ENCODE data around the gene SUB1. TPM values are rescaled to one million over a fixed set of nuclear protein-coding genes. Genes with fewer than 3 reads are reported as not detected.
"Not testable (repeated sequence)": the region's sequence is repeated elsewhere in the genome, so short reads cannot be mapped to it uniquely, and the experiment has no call there.

SUB1 gene
- total and polyA plus RNA-seq, 8 donors = 42.0 to 198 (median 119) TPM

DNA sequence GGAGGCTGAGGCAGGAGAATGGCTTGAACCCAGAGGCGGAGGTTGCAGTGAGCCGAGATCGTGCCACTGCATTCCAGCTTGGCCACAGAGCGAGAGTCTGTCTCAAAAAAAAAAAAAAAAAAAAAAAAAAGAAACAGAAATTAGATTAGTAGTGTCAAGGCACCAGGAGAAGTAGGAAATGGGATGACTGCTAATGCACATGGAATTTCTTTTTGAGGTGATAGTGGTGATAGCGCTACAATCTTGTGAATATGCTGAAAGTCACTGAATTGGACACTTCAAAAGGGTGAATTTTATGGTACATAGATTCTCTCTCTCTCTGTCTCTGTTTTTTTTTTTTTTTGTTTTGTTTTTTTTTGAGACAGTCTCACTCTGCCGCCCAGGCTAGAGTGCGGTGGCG is 42.1 kb upstream of the SUB1 start:
- WGBS, 5 donors = 90 to 98% (median 96%) methylated on average over 8 of the region's 8 CpGs
- Histone ChIP-seq H3K9me3 (no peaks in the 10 kb centered on the region), H3K27ac (no peak overlapping the region), H3K36me3 (no peaks in the 10 kb centered on the region), H3K4me1 (no peaks in the 10 kb centered on the region), H3K4me3 (no peak overlapping the region), H3K27me3 (no peaks in the 10 kb centered on the region)
- TF ChIP-seq POLR2AphosphoS5 (IDR thresholded peaks at IDR 0.05) = no peak
- DNase-seq = no peak
- intact Hi-C loops (cut with DNase I; ENCODE audit: low total_unique reads) = no loop called here

DNA sequence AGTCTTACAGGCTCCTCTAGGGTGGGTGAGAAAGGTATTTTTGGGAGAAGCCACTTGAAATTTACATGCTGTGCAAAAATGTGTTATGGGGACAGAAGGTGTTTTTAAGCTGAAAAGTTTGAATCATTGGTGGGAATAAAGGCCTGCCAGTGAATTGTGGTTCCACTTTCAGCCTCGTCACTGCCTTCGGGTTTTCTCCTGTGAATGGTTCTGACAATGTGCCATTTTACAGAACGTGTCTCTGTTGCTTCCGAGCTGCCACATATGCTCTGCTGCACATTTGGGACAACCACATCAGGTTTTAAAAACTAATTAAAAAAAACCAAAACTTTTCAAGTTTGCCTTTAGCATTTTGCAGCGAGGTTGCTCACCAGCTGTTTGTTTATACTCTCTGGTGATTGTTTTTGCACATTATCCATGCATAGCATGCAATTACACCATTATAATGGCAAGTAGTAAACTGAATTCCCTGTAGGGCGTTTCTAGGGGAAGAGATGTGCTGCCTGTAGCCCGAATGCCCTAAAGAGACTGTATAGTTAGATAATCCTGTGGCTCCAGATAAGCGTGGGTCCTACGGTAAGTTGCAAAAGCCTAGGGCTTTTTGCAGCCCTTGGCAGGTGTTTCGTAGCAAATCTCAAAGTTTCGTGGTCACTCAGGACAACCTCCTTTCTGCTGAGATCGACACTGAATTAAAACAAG is 40.1 kb upstream of the SUB1 start:
- WGBS, 5 donors = 65 to 74% (median 69%) methylated on average over 12 of the region's 12 CpGs
- no peaks in the 10 kb centered on the region for H3K36me3 ChIP-seq
- H3K9me3 ChIP-seq = no peaks in the 10 kb centered on the region
- DNase-seq = no peak
- intact Hi-C loops (cut with DNase I; ENCODE audit: low total_unique reads) = no loop called here
- H3K27me3 ChIP-seq = no peaks in the 10 kb centered on the region
- no peak overlapping the region for H3K4me3 ChIP-seq
- no peak for TF ChIP-seq POLR2A (IDR thresholded peaks at IDR 0.05)
- no peak for TF ChIP-seq POLR2AphosphoS5 (IDR thresholded peaks at IDR 0.05)
- TF ChIP-seq EP300 (IDR thresholded peaks at IDR 0.05) = no peak
- TF ChIP-seq, protein P1, sequence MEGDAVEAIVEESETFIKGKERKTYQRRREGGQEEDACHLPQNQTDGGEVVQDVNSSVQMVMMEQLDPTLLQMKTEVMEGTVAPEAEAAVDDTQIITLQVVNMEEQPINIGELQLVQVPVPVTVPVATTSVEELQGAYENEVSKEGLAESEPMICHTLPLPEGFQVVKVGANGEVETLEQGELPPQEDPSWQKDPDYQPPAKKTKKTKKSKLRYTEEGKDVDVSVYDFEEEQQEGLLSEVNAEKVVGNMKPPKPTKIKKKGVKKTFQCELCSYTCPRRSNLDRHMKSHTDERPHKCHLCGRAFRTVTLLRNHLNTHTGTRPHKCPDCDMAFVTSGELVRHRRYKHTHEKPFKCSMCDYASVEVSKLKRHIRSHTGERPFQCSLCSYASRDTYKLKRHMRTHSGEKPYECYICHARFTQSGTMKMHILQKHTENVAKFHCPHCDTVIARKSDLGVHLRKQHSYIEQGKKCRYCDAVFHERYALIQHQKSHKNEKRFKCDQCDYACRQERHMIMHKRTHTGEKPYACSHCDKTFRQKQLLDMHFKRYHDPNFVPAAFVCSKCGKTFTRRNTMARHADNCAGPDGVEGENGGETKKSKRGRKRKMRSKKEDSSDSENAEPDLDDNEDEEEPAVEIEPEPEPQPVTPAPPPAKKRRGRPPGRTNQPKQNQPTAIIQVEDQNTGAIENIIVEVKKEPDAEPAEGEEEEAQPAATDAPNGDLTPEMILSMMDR (IDR thresholded peaks at IDR 0.05) = no peak
- H3K4me1 ChIP-seq = no peaks in the 10 kb centered on the region
- no peak overlapping the region for H3K27ac ChIP-seq

DNA sequence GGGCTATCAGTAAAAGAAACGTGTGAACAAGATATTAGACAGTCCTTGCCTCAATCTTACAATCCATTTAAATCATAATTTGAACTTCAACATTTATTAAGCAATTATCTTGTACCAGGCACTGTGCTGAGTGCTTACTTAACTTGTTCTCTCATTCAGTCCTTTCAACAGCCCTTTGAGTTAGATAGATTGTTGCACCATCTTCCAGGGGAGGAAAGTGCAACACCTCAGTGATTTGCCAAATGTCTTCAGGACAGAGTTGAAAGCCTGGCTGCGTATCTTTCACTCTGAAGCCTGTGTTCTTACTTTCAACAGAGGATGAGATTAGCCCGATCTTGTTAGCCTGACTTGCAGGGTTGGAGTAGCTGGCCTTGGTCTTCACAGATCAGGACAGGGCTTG is 34.2 kb upstream of the SUB1 start:
- no peaks in the 10 kb centered on the region for H3K4me1 ChIP-seq
- H3K36me3 ChIP-seq = no peaks in the 10 kb centered on the region
- TF ChIP-seq EP300 (IDR thresholded peaks at IDR 0.05) = no peak
- no peaks in the 10 kb centered on the region for H3K27me3 ChIP-seq
- no peak for DNase-seq
- 72 to 87% (median 77%) methylated on average over 3 of the region's 3 CpGs for WGBS, 5 donors
- intact Hi-C loops (cut with DNase I; ENCODE audit: low total_unique reads) = no loop called here
- no peak overlapping the region for H3K27ac ChIP-seq
- no peaks in the 10 kb centered on the region for H3K9me3 ChIP-seq
- H3K4me3 ChIP-seq = no peak overlapping the region

DNA sequence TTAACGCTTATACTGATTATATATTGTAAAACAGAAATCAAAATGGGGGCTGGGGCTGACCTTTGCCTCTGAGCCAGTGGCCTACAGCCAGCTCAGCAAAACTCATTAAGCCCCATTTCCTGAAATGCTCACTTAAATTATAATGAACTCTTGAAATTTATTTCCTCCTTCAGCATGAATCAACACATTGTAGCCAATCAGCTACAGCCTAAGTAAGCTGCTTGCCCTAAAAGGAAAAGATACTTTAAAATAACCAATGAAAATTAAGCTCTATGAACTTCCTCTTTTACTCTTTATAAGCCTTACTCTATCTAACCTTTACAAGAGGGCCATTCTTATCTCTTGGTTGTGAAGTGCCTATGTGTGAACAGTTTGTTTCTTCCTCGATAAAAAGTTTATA is 33.5 kb upstream of the SUB1 start:
- intact Hi-C loops (cut with DNase I; ENCODE audit: low total_unique reads) = no loop called here
- 72 to 86% (median 83%) methylated on average over 2 of the region's 2 CpGs for WGBS, 5 donors
- Histone ChIP-seq H3K4me3 (no peak overlapping the region), H3K27me3 (no peaks in the 10 kb centered on the region), H3K4me1 (no peaks in the 10 kb centered on the region), H3K27ac (no peak overlapping the region), H3K9me3 (no peaks in the 10 kb centered on the region), H3K36me3 (no peaks in the 10 kb centered on the region)
- no peak for DNase-seq
- TF ChIP-seq EP300 (IDR thresholded peaks at IDR 0.05) (no peak), POLR2AphosphoS5 (IDR thresholded peaks at IDR 0.05) (no peak), POLR2A (IDR thresholded peaks at IDR 0.05) (no peak)
- TF ChIP-seq, protein P1 (IDR thresholded peaks at IDR 0.05) = no peak

DNA sequence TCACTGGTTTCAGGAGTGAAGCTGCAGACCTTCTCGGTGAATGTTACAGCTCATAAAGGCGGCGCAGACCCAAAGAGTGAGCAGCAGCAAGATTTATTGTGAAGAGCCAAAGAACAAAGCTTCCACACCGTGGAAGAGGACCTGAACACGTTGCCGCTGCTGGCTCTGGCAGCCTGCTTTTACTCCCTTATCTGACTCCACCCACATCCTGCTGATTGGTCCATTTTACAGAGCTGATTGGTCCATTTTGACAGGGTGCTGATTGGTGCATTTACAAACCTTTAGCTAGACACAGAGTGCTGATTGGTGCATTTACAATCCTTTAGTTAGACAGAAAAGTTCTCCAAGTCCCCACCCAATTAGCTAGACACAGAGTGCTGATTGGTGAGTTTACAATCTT is 32.9 kb upstream of the SUB1 start:
- H3K27ac ChIP-seq; H3K27me3 ChIP-seq; intact Hi-C loops (cut with DNase I; ENCODE audit: low total_unique reads); H3K4me3 ChIP-seq; H3K4me1 ChIP-seq; H3K9me3 ChIP-seq; DNase-seq; H3K36me3 ChIP-seq: not testable (repeated sequence)
- WGBS, 5 donors = 91 to 97% (median 96%) methylated on average over 6 of the region's 6 CpGs

DNA sequence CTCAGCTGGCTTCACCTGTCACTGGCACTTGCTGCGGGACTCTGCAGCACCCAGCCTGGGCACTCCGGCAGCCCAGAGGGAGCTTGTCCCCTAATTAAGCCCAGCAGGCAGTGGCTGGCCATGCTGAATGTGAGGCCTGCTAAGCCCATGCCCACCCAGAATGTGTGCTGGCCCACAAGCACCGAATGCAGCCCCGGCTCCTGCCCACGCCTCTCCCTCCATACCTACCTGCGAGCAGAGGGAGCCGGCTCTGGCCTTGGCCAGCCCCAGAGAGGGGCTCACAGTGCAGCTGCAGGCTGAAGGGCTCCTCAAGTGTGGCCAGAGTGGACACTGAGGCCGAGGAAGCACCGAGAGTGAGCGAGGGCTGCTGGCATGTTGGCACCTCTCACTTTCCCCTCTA is 32.4 kb upstream of the SUB1 start:
- WGBS, 5 donors = 92 to 98% (median 94%) methylated on average over 9 to 10 of the region's 10 CpGs
- no peaks in the 10 kb centered on the region for H3K4me1 ChIP-seq
- H3K27ac ChIP-seq = no peak overlapping the region
- H3K36me3 ChIP-seq = no peaks in the 10 kb centered on the region
- no peak for DNase-seq
- no peak for TF ChIP-seq POLR2A (IDR thresholded peaks at IDR 0.05)
- TF ChIP-seq EP300 (IDR thresholded peaks at IDR 0.05) = no peak
- TF ChIP-seq, protein P1 (IDR thresholded peaks at IDR 0.05) = no peak
- TF ChIP-seq POLR2AphosphoS5 (IDR thresholded peaks at IDR 0.05) = no peak
- H3K4me3 ChIP-seq = no peak overlapping the region
- intact Hi-C loops (cut with DNase I; ENCODE audit: low total_unique reads) = no loop called here
- H3K9me3 ChIP-seq = no peaks in the 10 kb centered on the region
- no peaks in the 10 kb centered on the region for H3K27me3 ChIP-seq

DNA sequence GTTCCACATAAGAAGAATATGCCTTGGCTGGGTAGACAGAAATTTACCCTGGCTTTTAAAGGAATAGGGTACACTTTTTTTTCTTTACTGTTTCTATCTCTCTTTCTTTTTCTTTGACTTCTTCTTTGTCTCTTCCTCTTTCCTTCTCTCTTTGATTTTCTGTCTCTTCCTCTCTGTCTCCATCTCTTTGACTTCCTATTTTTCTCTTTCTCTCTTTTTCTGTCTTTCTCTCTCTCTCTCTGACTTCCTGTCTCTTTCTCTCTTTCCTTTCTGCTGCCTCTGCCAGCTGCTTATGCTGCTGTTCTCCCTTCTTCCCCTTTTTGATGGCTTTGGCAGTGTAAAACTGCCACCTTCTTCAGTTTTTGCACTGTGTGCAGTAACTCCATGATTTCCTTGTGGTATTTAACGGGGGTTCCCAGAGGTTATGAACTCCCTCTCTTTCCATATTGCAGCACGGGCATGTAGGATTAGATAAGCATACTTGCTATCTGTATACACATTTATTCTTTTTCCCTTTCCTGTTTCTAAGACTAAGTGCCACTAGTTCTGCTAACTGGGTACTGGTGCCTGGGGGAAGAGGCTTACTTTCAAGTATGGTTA is 31.1 kb upstream of the SUB1 start:
- H3K9me3 ChIP-seq; H3K36me3 ChIP-seq; H3K4me1 ChIP-seq; H3K27ac ChIP-seq; H3K27me3 ChIP-seq; H3K4me3 ChIP-seq; intact Hi-C loops (cut with DNase I; ENCODE audit: low total_unique reads): not testable (repeated sequence)
- WGBS, 5 donors = 16 to 40% (median 23%) methylated on average over 2 of the region's 2 CpGs
- DNase-seq = peak in 1 of 2 donors; percentile 9

DNA sequence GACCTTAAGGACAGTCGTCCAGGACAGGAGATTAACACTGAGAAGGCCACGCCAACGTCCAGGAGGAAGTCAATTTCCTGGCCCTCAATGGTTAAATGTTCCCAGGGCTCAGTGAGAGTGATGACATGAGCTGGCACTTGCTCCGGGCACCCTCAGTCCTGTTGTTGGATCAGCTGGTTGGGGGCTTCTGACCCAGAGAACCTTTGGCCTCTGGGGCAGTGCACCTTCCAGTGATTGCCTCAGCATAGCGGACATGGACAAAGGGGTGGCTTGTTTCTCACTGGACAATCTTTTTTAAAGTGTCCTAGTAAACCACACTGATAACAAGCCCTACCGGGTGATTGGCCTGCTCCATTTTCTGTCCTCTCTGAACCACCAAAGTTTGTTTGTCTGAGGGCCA is 28.8 kb upstream of the SUB1 start:
- H3K4me3 ChIP-seq; H3K9me3 ChIP-seq; intact Hi-C loops (cut with DNase I; ENCODE audit: low total_unique reads); DNase-seq; H3K27ac ChIP-seq; H3K27me3 ChIP-seq; H3K4me1 ChIP-seq; H3K36me3 ChIP-seq: not testable (repeated sequence)
- WGBS, 5 donors = 78 to 82% (median 81%) methylated on average over 5 to 6 of the region's 6 CpGs
